ENCODE measurements around the gene PRKCE. TPM values are rescaled to one million over a fixed set of nuclear protein-coding genes. Genes with fewer than 3 reads are reported as not detected.

The PRKCE gene
- total and polyA plus RNA-seq, 2 donors (not counting 1 experiment from before 2014, with no cell fraction given), result 23.6 to 271 TPM

DNA sequence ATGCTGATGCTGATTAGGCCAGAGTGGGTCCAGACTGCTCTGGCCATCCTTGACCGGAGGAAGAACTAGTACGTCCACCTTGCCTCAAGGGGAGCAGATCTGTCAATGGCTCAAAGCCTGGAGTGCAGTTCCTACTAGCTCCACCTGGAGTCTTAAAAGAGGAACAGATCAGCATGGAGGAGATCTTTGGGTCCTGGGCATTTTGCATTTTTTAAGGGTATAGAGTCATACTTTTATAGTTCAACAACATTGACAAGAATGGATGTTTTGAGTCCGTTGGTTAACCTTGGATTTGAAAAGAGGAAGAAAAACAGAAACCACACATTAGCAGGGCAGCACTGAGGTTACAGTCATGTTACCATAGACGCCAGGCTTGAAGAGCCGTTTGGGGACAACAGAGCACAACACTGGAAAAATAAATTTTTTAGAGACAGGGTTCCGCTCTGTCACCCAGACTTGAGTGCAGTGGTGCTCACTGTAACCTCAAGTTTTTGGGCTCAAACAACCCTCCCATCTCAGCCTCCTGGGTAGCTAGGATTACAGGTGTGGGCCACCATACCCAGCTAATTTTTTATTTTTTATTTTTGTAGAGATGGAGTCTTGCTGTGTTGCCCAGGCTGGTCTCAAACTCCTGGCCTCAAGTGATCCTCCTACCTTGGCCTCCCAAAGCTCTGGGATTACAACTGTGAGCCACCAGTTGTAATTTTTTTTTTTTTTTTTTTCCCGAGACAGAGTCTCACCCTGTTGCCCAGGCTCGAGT lies 78.5 kb downstream of the PRKCE start:
- ATAC-seq (ENCODE audit: low read depth) (peak; percentile 60), DNase-seq (peak; percentile 90)
- Mint-ChIP-seq H3K4me1 (peaks cover 83% of the 10 kb centered on the region), H3K4me3 (peak overlapping the region; percentile 79), H3K27ac (peak overlapping the region; percentile 97), H3K27me3 (no peaks in the 10 kb centered on the region), H3K9me3 (ENCODE audit: insufficient read depth) (peaks cover 5% of the 10 kb centered on the region)
- peak overlapping the region; percentile 66 for H3K4me2 ChIP-seq (replicated peaks; ENCODE audit: low read depth, low read length, poor library complexity, severe bottlenecking)
- peak overlapping the region in 1 of 5 experiments; percentile 34 for H3K4me3 ChIP-seq (ENCODE audit: control extremely low read depth in 1 of 5, extremely low read depth in 1 of 5, insufficient read depth in 1 of 5, low read depth in 2 of 5, low read length in 4 of 5)
- intact Hi-C loops (cut with micrococcal nuclease), result loop anchor here (1.0 to 10.0 kb wide), 4 partner anchors 35 to 1565 kb away; partner anchors contain the start of genes PPM1B and SRBD1
- CTCF ChIA-PET, result interaction anchor here (0.6 to 5.3 kb wide), 17 partner anchors 8 to 206 kb away, joined by 3 to 61 read pairs (median 5); partner anchors contain the start of gene PRKCE
- peak overlapping the region; percentile 91 to 98 for H3K27ac ChIP-seq (ENCODE audit: low read length in 2 of 2)
- no peaks in the 10 kb centered on the region for H3K27me3 ChIP-seq (replicated peaks in 1 of 4; ENCODE audit: control extremely low read depth in 1 of 4, control insufficient read depth in 3 of 4, insufficient read depth in 4 of 4, low read length in 3 of 4)
- peak overlapping the region; percentile 43 for H3K9ac ChIP-seq (ENCODE audit: low read length)
- WGBS (ENCODE audit: insufficient coverage), result 42% methylated on average over 2 of the region's 8 CpGs
- TF ChIP-seq, protein P1, sequence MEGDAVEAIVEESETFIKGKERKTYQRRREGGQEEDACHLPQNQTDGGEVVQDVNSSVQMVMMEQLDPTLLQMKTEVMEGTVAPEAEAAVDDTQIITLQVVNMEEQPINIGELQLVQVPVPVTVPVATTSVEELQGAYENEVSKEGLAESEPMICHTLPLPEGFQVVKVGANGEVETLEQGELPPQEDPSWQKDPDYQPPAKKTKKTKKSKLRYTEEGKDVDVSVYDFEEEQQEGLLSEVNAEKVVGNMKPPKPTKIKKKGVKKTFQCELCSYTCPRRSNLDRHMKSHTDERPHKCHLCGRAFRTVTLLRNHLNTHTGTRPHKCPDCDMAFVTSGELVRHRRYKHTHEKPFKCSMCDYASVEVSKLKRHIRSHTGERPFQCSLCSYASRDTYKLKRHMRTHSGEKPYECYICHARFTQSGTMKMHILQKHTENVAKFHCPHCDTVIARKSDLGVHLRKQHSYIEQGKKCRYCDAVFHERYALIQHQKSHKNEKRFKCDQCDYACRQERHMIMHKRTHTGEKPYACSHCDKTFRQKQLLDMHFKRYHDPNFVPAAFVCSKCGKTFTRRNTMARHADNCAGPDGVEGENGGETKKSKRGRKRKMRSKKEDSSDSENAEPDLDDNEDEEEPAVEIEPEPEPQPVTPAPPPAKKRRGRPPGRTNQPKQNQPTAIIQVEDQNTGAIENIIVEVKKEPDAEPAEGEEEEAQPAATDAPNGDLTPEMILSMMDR (IDR thresholded peaks at IDR 0.05), result peak; percentile 73
- TF ChIP-seq EZH2 (IDR thresholded peaks at IDR 0.05; ENCODE audit: borderline replicate concordance, insufficient read depth, low read depth, low read length, poor library complexity, severe bottlenecking), result no peak
- peaks cover 60% of the 10 kb centered on the region for H3K79me2 ChIP-seq (ENCODE audit: control insufficient read depth, insufficient read depth, low read length)
- no peaks in the 10 kb centered on the region for H3K36me3 ChIP-seq (replicated peaks in 1 of 2; ENCODE audit: control extremely low read depth in 1 of 2, control insufficient read depth in 1 of 2, extremely low read depth in 1 of 2, insufficient read depth in 2 of 2, low read length in 1 of 2)
- POLR2A ChIA-PET, result interaction anchor here (0.5 to 3.6 kb wide), 12 partner anchors 9 to 1653 kb away, joined by 3 to 89 read pairs (median 3); partner anchors contain the start of gene PRKCE
- peaks cover 0 to 8% (median 0%) of the 10 kb centered on the region in 3 donors for H3K9me3 ChIP-seq (ENCODE audit: control extremely low read depth in 1 of 3, control insufficient read depth in 2 of 3, insufficient read depth in 1 of 3, low read length in 2 of 3)
- peaks cover 1% of the 10 kb centered on the region for H4K20me1 ChIP-seq (ENCODE audit: control insufficient read depth, insufficient read depth, low read length, poor library complexity, severe bottlenecking)
- H3K4me1 ChIP-seq (ENCODE audit: control insufficient read depth in 2 of 2, insufficient read depth in 2 of 2, low read length in 2 of 2), result peaks cover 78 to 87% of the 10 kb centered on the region in 2 donors
- no peak overlapping the region for H2AFZ ChIP-seq (ENCODE audit: insufficient read depth, low read depth, low read length, poor library complexity, severe bottlenecking)

DNA sequence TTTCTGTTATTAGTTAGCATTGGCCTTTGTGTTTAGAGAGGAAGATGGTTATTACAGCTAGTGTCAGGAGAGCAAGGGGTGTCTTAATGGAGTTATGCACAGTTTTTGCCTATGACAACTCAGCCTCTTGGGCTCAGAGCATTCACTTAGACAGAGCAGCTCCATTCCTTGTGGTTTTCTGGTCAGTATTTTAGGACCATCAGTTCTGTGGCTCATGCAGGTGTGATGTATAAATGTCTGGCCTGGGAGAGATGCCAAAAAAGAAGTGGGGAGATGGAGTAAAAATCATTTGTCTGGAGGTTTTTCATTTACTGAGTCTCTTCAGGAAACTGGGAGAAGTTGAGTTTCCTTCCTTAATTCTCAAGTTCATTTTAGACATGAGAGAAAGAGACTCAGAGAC lies 79.7 kb downstream of the PRKCE start:
- Histone ChIP-seq H3K36me3 (replicated peaks in 1 of 2; ENCODE audit: control extremely low read depth in 1 of 2, control insufficient read depth in 1 of 2, extremely low read depth in 1 of 2, insufficient read depth in 2 of 2, low read length in 1 of 2) (no peaks in the 10 kb centered on the region), H3K9me3 (ENCODE audit: control extremely low read depth in 1 of 3, control insufficient read depth in 2 of 3, insufficient read depth in 1 of 3, low read length in 2 of 3) (peaks cover 0 to 8% (median 0%) of the 10 kb centered on the region in 3 donors), H2AFZ (ENCODE audit: insufficient read depth, low read depth, low read length, poor library complexity, severe bottlenecking) (no peak overlapping the region), H3K79me2 (ENCODE audit: control insufficient read depth, insufficient read depth, low read length) (peaks cover 72% of the 10 kb centered on the region), H3K4me2 (replicated peaks; ENCODE audit: low read depth, low read length, poor library complexity, severe bottlenecking) (peak overlapping the region; percentile 38), H3K27me3 (replicated peaks in 1 of 4; ENCODE audit: control extremely low read depth in 1 of 4, control insufficient read depth in 3 of 4, insufficient read depth in 4 of 4, low read length in 3 of 4) (no peaks in the 10 kb centered on the region), H3K4me1 (ENCODE audit: control insufficient read depth in 2 of 2, insufficient read depth in 2 of 2, low read length in 2 of 2) (peaks cover 72 to 81% of the 10 kb centered on the region in 2 donors), H4K20me1 (ENCODE audit: control insufficient read depth, insufficient read depth, low read length, poor library complexity, severe bottlenecking) (peaks cover 6% of the 10 kb centered on the region), H3K27ac (ENCODE audit: low read length in 2 of 2) (peak overlapping the region; percentile 91 to 98), H3K4me3 (ENCODE audit: control extremely low read depth in 1 of 5, extremely low read depth in 1 of 5, insufficient read depth in 1 of 5, low read depth in 2 of 5, low read length in 4 of 5) (no peak overlapping the region), H3K9ac (ENCODE audit: low read length) (no peak overlapping the region)
- ATAC-seq (ENCODE audit: low read depth) (no peak), DNase-seq (no peak)
- TF ChIP-seq, protein P1 (IDR thresholded peaks at IDR 0.05), result no peak
- TF ChIP-seq EZH2 (IDR thresholded peaks at IDR 0.05; ENCODE audit: borderline replicate concordance, insufficient read depth, low read depth, low read length, poor library complexity, severe bottlenecking), result no peak
- CTCF ChIA-PET, result interaction anchor here (0.7 to 5.3 kb wide), 7 partner anchors 28 to 87 kb away, joined by 3 to 61 read pairs (median 11); partner anchors contain the start of gene PRKCE
- POLR2A ChIA-PET, result interaction anchor here (0.7 to 3.6 kb wide), 3 partner anchors 43 to 1995 kb away, joined by 3 to 89 read pairs (median 6); partner anchors contain the start of gene PRKCE
- Mint-ChIP-seq H3K27me3 (no peaks in the 10 kb centered on the region), H3K27ac (peak overlapping the region; percentile 91), H3K4me3 (peak overlapping the region; percentile 64), H3K4me1 (peaks cover 81% of the 10 kb centered on the region), H3K9me3 (ENCODE audit: insufficient read depth) (peaks cover 2% of the 10 kb centered on the region)
- intact Hi-C loops (cut with micrococcal nuclease), result loop anchor here (5.0 kb wide), 1 partner anchor 106 kb away; no protein-coding TSS in a partner anchor
